GM12892 (cell line): ENCODE results near the gene COL13A1.
A peak's percentile ranks its signal among the peaks of the same experiment; 100 is the strongest.

Source experiments
- DNase-seq: peaks from one replicate; pipeline ENCODE4 v3.0.0; 2011; ENCODE audit not compliant: insufficient read length
- FAIRE-seq: peaks from 2 replicates; lab custom pipeline; 2011; peaks lifted over from hg19 to GRCh38; lab: Jason Lieb, UNC
- POLR2A ChIP-seq: IDR thresholded peaks from 2 replicates; pipeline ENCODE4 v1.6.1; 2011; ENCODE audit warnings: low read depth, low read length, control low read depth
- POLR2AphosphoS5 ChIP-seq: IDR thresholded peaks from 2 replicates; pipeline ENCODE4 v1.6.1; 2011; ENCODE audit warnings: low read depth, low read length, control low read depth
- TAF1 ChIP-seq: IDR thresholded peaks from 2 replicates; pipeline ENCODE4 v1.6.1; 2011; ENCODE audit warnings: low read depth, mild to moderate bottlenecking, control low read depth, low read length, borderline replicate concordance

Gene COL13A1

GRCh38 chr10:69795242-69795934 is 6.3 kb upstream of the COL13A1 start:
- DNase-seq = no peak
- no peak for FAIRE-seq
- no peak for TF ChIP-seq POLR2A
- TF ChIP-seq TAF1 = no peak
- no peak for TF ChIP-seq POLR2AphosphoS5

- FAIRE-seq = no peak
These were observed 3.7 kb upstream of the COL13A1 start for GRCh38 chr10:69797959-69798358.

GRCh38 chr10:69800109-69800508 is 1.6 kb upstream of the COL13A1 start:
- TF ChIP-seq POLR2AphosphoS5 (no peak), TAF1 (no peak), POLR2A (no peak)
- DNase-seq = no peak
- no peak for FAIRE-seq

More at GRCh38 chr10:69797959-69798358, 3.7 kb upstream of the COL13A1 start:
- DNase-seq = no peak
- TF ChIP-seq POLR2AphosphoS5 (no peak), TAF1 (no peak), POLR2A (no peak)

GRCh38 chr10:69800665-69801064 is 1.0 kb upstream of the COL13A1 start:
- TF ChIP-seq POLR2A (no peak), TAF1 (no peak), POLR2AphosphoS5 (no peak)
- FAIRE-seq = no peak

GRCh38 chr10:69801094-69801433 is 642 bp upstream of the COL13A1 start:
- TF ChIP-seq POLR2AphosphoS5 (no peak), TAF1 (no peak), POLR2A (no peak)
- DNase-seq (peak; percentile 46), FAIRE-seq (no peak)

More at GRCh38 chr10:69800665-69801064, 1.0 kb upstream of the COL13A1 start:
- DNase-seq = no peak

GRCh38 chr10:69802424-69803161 is 887 bp downstream of the COL13A1 start:
- no peak for TF ChIP-seq POLR2AphosphoS5
- DNase-seq = no peak
- FAIRE-seq = no peak

GRCh38 chr10:69803809-69804208 is 2.1 kb downstream of the COL13A1 start:
- TF ChIP-seq POLR2AphosphoS5 = no peak
- TF ChIP-seq POLR2A = no peak
- no peak for TF ChIP-seq TAF1
- DNase-seq = no peak
- no peak for FAIRE-seq

GRCh38 chr10:69804775-69805174 is 3.1 kb downstream of the COL13A1 start:
- DNase-seq (no peak), FAIRE-seq (no peak)
- no peak for TF ChIP-seq POLR2A
- TF ChIP-seq POLR2AphosphoS5 = no peak
- no peak for TF ChIP-seq TAF1

- FAIRE-seq (no peak), DNase-seq (no peak)
These were observed 5.4 kb downstream of the COL13A1 start for GRCh38 chr10:69807122-69807521.

GRCh38 chr10:69807696-69808095 is 6.0 kb downstream of the COL13A1 start:
- DNase-seq (no peak), FAIRE-seq (no peak)
- TF ChIP-seq TAF1 = no peak
- no peak for TF ChIP-seq POLR2AphosphoS5
- no peak for TF ChIP-seq POLR2A

More at GRCh38 chr10:69807122-69807521, 5.4 kb downstream of the COL13A1 start:
- TF ChIP-seq POLR2AphosphoS5 (no peak), POLR2A (no peak), TAF1 (no peak)

GRCh38 chr10:69809318-69809717 is 7.6 kb downstream of the COL13A1 start:
- FAIRE-seq (no peak), DNase-seq (no peak)
- no peak for TF ChIP-seq POLR2A
- no peak for TF ChIP-seq POLR2AphosphoS5
- no peak for TF ChIP-seq TAF1

- FAIRE-seq (no peak), DNase-seq (no peak)
- TF ChIP-seq TAF1 (no peak), POLR2A (no peak), POLR2AphosphoS5 (no peak)
These were observed 8.4 kb downstream of the COL13A1 start for GRCh38 chr10:69810097-69810496.

- FAIRE-seq = no peak
- TF ChIP-seq TAF1 (no peak), POLR2A (no peak), POLR2AphosphoS5 (no peak)
These were observed 9.1 kb downstream of the COL13A1 start for GRCh38 chr10:69810675-69811397.

More at GRCh38 chr10:69810675-69811397, 9.1 kb downstream of the COL13A1 start:
- DNase-seq = no peak
